GM21529 (cell line): ENCODE measurements around the gene MYO15B.
"Not testable (repeated sequence)": the region's sequence is repeated elsewhere in the genome, so short reads cannot be mapped to it uniquely, and the experiment has no call there.

Experiments used
- ATAC-seq: cut with Tn5 transposase; IDR thresholded peaks from one replicate; pipeline ENCODE4 v1.9.1; 2021; ENCODE audit not compliant: unreplicated experiment

The MYO15B gene

GRCh38 chr17:75575197-75575596 is 12.4 kb upstream of the MYO15B start:
- ATAC-seq = no peak

- no peak for ATAC-seq
Measured at GRCh38 chr17:75575728-75576127, 11.9 kb upstream of the MYO15B start.

DNA sequence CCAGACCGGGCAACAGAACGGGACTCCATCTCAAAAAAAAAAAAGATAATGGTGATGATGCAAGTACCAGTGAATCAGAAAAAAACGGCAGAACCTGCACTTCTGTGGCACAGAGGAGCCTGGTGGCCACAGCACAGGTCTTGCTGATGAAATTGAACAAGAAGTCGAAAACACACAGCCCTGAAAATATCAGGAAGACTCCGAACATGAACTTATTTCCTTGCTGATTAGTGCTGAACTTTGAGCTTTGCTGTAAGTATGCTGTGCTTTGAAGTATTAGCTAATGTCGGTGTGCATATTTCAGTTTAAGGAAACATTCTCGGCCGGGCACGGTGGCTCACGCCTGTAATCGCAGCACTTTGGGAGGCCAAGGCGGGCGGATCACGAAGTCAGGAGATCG is 10.9 kb upstream of the MYO15B start:
- no peak for ATAC-seq

- ATAC-seq = not testable (repeated sequence)
Measured at GRCh38 chr17:75581121-75581725, 6.4 kb upstream of the MYO15B start.

DNA sequence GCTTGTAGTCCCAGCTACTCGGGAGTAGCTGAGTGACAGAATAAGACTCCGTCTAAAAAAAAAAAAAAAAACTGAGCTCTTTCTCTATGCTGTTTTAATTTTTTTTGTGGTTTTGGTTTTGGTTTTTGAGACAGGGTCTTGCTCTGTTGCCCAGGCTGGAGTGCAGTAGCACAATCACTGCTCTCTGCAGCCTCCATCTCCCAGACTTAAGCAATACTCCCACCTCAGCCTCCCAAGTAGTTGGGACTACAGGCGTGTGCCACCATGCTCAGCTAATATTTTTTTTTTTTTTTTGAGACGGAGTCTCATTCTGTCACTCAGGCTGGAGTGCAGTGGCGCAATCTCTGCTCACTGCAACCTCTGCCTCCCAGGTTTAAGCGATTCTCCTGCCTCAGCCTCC is 4.4 kb upstream of the MYO15B start:
- ATAC-seq = not testable (repeated sequence)

DNA sequence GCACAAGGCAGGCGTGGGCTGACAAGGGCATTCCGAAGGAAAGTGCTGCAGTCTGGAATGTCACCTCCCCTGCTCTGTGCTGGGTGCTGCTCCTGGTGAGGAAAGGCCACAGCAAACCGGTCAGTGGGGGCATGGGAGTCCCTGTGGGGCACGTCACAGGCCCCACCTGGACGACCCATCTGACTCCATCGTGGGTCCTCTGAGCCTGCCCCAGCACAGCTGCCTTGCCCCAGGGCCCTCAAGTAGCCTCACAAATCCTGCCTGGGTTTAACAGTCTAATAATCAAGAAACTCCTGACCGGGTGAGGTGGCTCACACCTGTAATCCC is 2.8 kb upstream of the MYO15B start:
- no peak for ATAC-seq

DNA sequence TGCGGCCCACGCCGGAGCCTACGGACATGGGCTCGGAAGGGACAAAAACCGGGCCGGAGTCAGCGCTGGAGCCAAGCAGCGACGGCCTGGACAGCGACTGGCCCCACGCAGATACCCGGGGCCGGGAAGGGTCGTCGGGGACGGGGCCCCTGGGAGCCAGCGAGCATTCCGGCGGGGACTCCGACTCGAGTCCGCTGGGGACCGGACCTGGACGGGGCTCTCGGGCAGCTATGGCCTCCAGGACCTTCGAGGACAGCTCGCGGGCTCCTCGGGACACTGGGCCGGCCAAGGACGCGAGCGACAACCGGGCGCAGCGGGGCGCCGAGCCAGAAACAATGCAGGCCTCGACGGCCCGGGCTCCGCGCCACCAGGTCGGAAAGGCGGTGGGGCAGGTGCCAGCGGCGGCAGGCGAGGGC is 1.0 kb downstream of the MYO15B start:
- no peak for ATAC-seq

DNA sequence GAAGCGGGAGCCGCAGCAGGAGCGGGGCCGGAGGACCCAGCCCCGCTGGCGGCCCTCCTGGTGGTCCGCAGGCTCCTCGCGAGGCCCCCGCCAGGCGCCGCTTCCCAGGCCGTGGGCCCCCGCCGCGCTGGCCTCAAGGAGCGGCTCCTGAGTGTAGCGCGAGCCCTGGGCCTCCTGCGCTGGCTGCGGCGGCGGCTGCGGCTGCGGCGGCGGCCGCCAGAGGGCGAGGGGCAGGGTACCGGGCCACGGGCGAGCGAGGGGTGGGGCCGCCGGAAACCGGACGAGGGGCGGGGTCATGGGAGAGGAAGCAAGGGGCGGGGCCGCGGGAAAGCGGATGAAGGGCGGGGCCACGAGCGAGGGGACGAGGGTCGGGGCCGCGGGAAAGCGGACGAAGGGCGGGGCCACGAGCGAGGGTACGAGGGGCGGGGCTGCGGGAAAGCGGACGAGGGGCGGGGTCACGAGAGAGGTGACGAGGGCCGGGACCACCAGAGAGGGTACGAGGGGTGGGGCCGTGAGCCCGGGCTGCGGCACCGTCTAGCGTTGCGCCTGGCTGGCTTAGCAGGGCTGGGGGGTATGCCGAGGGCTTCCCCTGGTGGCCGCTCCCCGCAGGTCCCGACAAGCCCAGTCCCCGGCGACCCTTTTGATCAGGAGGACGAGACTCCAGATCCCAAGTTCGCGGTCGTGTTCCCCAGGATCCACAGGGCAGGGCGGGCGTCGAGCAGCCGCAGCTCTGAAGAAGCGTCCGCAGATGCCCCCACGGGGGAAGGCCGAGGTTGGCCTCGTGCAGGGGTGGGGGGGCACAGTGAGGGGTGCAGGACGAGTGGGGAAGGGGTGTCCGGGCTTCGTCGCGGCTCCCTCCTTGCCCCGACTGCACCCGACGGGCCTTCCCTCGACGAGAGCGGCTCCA is 1.7 kb downstream of the MYO15B start:
- ATAC-seq = no peak

GRCh38 chr17:75589919-75590303 is 2.3 kb downstream of the MYO15B start:
- ATAC-seq = no peak

- ATAC-seq = no peak
Measured at GRCh38 chr17:75590314-75590761, 2.7 kb downstream of the MYO15B start.

DNA sequence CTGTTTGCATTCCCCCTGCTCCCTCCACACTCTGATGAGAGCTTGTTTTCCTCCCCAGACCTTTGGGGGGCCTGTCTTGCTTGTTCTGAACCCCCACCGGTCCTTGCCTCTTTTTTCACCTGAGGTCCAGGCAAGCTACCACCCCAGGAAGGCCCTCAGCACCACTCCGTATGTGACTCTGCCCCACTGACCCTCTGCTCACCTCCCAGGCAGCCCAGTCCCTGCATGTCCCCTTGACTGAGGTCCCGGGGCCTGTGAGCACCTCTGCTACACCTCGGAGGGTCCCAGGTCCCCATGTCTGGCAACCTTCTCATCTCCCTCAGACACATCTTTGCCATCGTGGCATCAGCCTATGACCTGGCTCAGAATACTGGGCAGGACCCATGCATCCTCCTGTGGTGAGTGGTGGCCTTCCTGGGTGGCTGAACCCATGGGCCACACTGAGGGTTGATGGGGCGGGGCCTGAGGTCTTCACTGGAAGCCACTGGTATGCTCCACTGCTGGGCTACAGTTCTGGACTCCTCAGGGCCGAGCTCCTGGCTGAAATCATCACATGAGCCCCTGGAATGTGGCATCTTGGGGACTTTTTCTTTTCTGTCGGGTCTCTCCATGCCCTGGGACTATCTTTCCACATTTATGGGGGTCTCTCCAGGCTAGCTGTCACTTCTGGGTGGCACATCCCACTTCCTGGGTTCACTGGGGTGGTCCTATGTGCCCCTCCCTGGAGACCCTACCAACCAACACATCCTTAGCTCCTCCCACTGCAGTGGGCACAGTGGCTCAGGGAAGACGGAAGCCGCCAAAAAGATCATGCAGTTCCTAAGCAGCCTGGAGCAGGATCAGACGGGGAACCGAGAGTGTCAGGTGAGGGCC is 3.5 kb downstream of the MYO15B start:
- ATAC-seq = no peak

DNA sequence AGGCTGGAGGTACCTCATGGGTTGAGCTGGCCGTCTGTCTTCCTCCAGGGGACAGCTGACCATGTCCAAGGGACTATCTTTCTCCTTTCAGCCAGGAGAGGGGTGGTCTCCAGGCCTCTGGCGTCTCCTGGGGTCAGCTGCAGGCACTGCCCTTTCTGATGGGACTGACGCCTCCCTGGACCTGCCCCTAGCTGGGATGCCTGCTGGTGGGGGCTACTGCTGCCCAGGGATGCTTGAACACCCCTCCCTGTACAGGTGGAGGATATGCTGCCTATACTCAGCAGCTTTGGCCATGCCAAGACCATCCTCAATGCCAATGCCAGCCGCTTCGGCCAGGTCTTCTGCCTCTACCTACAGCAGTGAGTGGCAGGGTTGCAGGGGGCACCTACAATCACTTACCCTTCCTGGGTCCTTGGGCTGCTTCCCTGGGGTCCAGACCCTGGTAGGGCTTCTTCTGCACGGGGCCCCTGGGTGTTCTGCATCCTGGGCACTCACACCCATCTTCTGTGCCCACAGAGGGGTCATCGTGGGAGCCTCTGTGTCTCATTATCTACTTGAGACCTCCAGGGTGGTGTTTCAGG is 4.2 kb downstream of the MYO15B start:
- no peak for ATAC-seq

- no peak for ATAC-seq
Measured at GRCh38 chr17:75592348-75593020, 4.9 kb downstream of the MYO15B start.

DNA sequence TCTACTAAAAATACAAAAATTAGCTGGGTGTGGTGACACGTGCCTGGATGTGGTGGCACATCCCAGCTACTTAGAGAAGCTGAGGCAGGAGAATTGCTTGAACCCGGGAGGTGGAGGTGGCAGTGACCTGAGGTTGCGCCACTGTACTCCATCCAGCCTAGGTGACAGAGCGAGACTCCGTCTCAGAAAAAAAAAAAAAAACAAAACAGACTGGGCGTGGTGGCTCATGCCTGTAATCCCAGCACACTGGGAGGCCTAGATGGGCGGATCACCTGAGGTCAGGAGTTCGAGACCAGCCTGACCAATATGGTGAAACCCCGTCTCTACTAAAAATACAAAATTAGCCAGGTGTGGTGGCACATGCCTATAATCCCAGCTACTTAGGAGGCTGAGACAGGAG is 5.8 kb downstream of the MYO15B start:
- not testable (repeated sequence) for ATAC-seq

DNA sequence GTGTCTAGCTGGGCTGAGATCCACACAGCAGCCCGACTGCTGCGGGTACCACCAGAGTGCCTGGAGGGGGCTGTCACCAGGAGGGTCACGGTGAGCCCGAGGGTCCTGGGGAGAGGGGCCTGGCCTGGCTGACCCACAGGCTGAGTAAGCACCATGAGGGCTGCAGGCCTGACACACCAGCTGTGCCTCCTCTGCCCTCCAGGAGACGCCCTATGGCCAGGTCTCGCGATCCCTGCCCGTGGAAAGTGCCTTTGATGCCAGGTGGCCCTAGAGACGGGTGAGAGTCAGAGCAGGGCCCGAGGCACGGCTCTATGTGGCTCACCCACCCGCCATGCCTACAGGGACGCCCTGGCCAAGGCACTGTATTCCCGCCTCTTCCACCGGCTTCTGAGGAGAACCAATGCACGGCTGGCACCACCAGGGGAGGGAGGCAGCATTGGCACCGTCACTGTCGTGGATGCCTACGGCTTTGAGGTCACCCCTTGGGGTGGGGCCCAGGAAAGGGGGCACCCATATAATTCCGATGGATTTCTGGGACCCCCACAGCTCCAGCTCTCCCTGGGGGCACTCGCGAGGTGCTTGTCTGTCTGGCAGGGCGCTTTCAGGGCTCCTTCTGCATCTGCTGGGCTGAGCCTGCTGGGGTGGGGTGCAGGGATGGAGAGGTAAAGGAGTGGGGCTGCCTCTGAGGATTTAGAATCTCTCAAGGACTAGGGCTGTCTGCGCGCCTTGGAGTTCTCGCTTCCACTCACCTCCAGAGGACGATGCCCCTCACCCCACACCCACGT is 7.1 kb downstream of the MYO15B start:
- ATAC-seq = no peak

DNA sequence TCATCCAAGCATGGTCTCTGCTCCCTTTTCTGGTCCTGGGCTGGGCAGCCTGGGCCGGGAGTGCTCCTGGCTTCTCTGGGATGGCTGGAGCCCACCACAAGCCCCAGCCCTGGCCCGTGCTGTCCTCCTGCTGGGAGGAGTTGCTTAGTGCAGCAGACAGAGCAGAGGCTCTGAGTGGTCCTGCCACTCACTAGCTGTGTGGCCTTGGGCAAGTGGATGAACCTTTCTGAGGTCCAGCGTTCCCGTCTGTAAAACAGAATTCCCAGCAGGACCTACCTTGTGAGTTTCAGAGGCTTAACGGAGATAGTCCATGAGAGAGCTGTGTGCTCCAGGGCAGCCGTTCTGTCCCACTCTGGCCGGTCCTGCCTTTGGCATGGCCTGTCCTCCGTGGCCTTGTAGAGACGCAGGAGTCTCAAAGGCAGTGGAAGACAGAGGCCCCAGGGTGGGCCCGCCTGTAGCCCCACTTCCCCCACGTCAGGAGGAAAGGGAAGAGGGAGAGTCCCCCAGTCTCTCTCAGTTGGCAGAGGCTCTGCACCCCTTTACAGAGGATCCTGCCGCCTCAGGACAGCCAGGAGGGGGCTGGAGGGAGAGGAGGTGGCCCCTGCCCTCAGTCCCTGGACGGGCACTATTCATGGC is 7.8 kb downstream of the MYO15B start:
- ATAC-seq = no peak

DNA sequence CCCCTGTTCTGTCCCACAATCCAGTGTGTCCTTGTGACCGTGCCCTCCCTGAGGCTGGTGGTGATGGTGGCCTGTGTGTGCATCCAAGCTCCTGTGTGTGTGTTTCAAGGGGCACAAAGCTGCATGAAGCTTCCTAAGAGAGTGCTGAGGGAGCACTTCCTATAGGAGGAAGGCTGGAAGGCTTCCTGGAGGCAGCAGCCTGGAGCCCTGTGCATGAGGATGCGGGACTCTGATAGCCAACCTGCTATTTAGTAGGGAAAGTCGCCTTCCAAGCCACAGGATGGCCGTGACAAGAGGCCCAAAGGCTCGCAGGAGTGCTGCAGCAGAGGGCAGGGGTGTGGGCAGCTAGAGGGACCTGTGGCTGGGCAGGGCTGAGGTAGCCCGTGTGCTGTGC is 8.3 kb downstream of the MYO15B start:
- no peak for ATAC-seq

DNA sequence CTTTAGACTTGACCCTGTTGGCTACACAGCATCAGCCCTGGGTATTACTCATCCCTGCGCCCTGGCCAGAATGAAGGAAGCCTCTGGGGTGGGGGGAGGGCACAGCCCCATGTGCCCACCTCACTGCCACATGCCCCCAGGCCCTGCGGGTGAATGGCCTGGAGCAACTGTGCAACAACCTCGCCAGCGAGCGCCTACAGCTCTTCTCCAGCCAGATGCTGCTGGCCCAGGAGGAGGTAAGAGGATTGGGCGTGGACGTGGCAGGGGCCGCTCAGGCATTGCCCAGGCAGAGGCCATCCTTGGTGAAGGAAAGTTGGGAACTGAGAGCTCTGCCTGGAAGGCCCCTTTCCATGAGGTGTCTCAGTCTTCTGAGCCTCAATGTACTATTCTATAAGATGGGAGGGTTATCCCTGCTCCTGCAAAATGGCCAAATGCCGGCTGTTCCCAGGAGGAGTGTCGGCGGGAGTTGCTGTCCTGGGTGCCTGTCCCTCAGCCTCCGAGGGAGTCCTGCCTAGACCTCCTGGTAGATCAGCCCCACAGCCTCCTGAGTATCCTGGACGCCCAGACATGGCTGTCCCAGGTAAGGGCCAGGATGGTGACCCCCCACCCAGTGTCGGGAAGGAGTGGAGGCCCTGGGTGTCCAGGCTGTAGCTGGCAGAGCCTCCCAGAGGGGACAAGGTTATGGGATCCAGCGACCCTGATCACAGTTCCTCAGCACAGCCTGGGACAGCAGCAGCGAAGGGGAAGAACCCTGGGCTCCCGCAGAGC is 8.9 kb downstream of the MYO15B start:
- ATAC-seq = no peak
